H9 (cell line): ENCODE results near the gene ENPP5. TPM values are rescaled to one million over a fixed set of nuclear protein-coding genes. Genes with fewer than 3 reads are reported as not detected.

Source experiments
- DNase-seq: peaks from one replicate; pipeline ENCODE4 v3.0.0-alpha.2; 2017
- H2AFZ ChIP-seq: one replicate; pipeline ENCODE4 v1.6.1; 2013; ENCODE audit warnings: mild to moderate bottlenecking, low read length, control low read depth, moderate library complexity
- H2AK5ac ChIP-seq: 2 replicates; pipeline ENCODE4 v1.6.1; 2013; ENCODE audit warnings: low read length, control low read depth, mixed read lengths; ENCODE audit not compliant: insufficient read length
- H2BK120ac ChIP-seq: one replicate; pipeline ENCODE4 v1.6.1; 2013; ENCODE audit warnings: low read depth, mild to moderate bottlenecking, low read length, control low read depth, inconsistent platforms; ENCODE audit not compliant: poor library complexity, severe bottlenecking
- H2BK12ac ChIP-seq: 2 replicates; pipeline ENCODE4 v1.6.1; 2013; ENCODE audit warnings: low read length, control low read depth, mixed read lengths, low read depth; ENCODE audit not compliant: insufficient read length
- H2BK15ac ChIP-seq: 2 replicates; pipeline ENCODE4 v1.6.1; 2013; ENCODE audit warnings: low read depth, low read length, control low read depth
- H2BK20ac ChIP-seq: one replicate; pipeline ENCODE4 v1.6.1; 2013; ENCODE audit warnings: low read depth, mild to moderate bottlenecking, low read length, control low read depth, inconsistent platforms; ENCODE audit not compliant: poor library complexity, severe bottlenecking
- H2BK5ac ChIP-seq: 2 replicates; pipeline ENCODE4 v1.6.1; 2013; ENCODE audit warnings: low read length, control low read depth, mixed read lengths; ENCODE audit not compliant: insufficient read length
- H3K14ac ChIP-seq: 2 replicates; pipeline ENCODE4 v1.6.1; 2013; ENCODE audit warnings: low read length, control low read depth; ENCODE audit not compliant: insufficient read depth
- H3K18ac ChIP-seq: 2 replicates; pipeline ENCODE4 v1.6.1; 2013; ENCODE audit warnings: low read depth, mild to moderate bottlenecking, mixed read lengths, low read length, control low read depth; ENCODE audit not compliant: insufficient read length
- H3K23ac ChIP-seq: 2 replicates; pipeline ENCODE4 v1.6.1; 2013; ENCODE audit warnings: low read length, control low read depth, mixed read lengths, low read depth; ENCODE audit not compliant: insufficient read length
- H3K23me2 ChIP-seq: 2 replicates; pipeline ENCODE4 v1.6.1; 2013; ENCODE audit warnings: low read depth, mild to moderate bottlenecking, mixed read lengths, low read length, control low read depth; ENCODE audit not compliant: insufficient read length, poor library complexity, severe bottlenecking
- H3K27ac ChIP-seq: 2 replicates; pipeline ENCODE4 v1.5.1; 2013; ENCODE audit warnings: low read length, control low read depth, mixed read lengths, low read depth; ENCODE audit not compliant: insufficient read length
- H3K27me3 ChIP-seq: 2 replicates; pipeline ENCODE4 v1.6.1; 2013; ENCODE audit warnings: low read length, control low read depth, inconsistent platforms; ENCODE audit not compliant: insufficient read depth
- H3K4ac ChIP-seq: 2 replicates; pipeline ENCODE4 v1.6.1; 2013; ENCODE audit warnings: low read depth, mild to moderate bottlenecking, control low read depth, inconsistent platforms, low read length, moderate library complexity
- H3K4me1 ChIP-seq: 2 replicates; pipeline ENCODE4 v1.6.1; 2013; ENCODE audit warnings: low read length, control low read depth, inconsistent platforms; ENCODE audit not compliant: insufficient read depth
- H3K4me2 ChIP-seq: 2 replicates; pipeline ENCODE4 v1.6.1; 2013; ENCODE audit warnings: low read length, control low read depth, mixed read lengths; ENCODE audit not compliant: insufficient read length, insufficient read depth
- H3K56ac ChIP-seq: 2 replicates; pipeline ENCODE4 v1.6.1; 2013; ENCODE audit warnings: low read depth, mild to moderate bottlenecking, mixed read lengths, low read length, control low read depth; ENCODE audit not compliant: insufficient read length
- H3K79me1 ChIP-seq: 2 replicates; pipeline ENCODE4 v1.6.1; 2013; ENCODE audit warnings: low read depth, mild to moderate bottlenecking, moderate library complexity, low read length, control low read depth, inconsistent platforms; ENCODE audit not compliant: insufficient read depth, poor library complexity, severe bottlenecking
- H3K79me2 ChIP-seq: 2 replicates; pipeline ENCODE4 v1.6.1; 2013; ENCODE audit warnings: low read length, control low read depth, inconsistent platforms; ENCODE audit not compliant: insufficient read depth
- H3K9ac ChIP-seq: 2 replicates; pipeline ENCODE4 v1.6.1; 2013; ENCODE audit warnings: low read length, control low read depth, mixed read lengths; ENCODE audit not compliant: insufficient read length; ENCODE audit errors: extremely low read depth
- H3K9me3 ChIP-seq: one replicate; pipeline ENCODE4 v1.6.1; 2013; ENCODE audit warnings: low read depth, low read length, inconsistent platforms; ENCODE audit not compliant: control insufficient read depth
- H3T11ph ChIP-seq: one replicate; pipeline ENCODE4 v1.6.1; 2013; ENCODE audit warnings: mild to moderate bottlenecking, low read length, control low read depth, inconsistent platforms
- H4K20me1 ChIP-seq: one replicate; pipeline ENCODE4 v1.6.1; 2013; ENCODE audit not compliant: control insufficient read depth, insufficient read length, insufficient read depth
- H4K5ac ChIP-seq: 2 replicates; pipeline ENCODE4 v1.6.1; 2013; ENCODE audit warnings: low read depth, mild to moderate bottlenecking, mixed read lengths, low read length, control low read depth; ENCODE audit not compliant: insufficient read length
- H4K8ac ChIP-seq: replicated peaks from 2 replicates; pipeline ENCODE4 v1.6.1; 2013; ENCODE audit warnings: low read length, control low read depth, mixed read lengths, low read depth; ENCODE audit not compliant: insufficient read length
- H4K91ac ChIP-seq: 2 replicates; pipeline ENCODE4 v1.6.1; 2013; ENCODE audit warnings: low read depth, mild to moderate bottlenecking, moderate library complexity, mixed read lengths, low read length, control low read depth; ENCODE audit not compliant: insufficient read length
- H3K27ac Mint-ChIP-seq, 3 experiments: 2 replicates in 2 of 3; 3 replicates in 1 of 3; pipeline ENCODE4 v1.8.0; 2020 to 2021; ENCODE audit warnings: mixed read lengths in 3 of 3, mild to moderate bottlenecking in 1 of 3, moderate library complexity in 1 of 3
- H3K27me3 Mint-ChIP-seq: 2 replicates; pipeline ENCODE4 v1.8.0; 2021; ENCODE audit warnings: low read depth, mild to moderate bottlenecking, moderate library complexity, mixed read lengths
- H3K36me3 Mint-ChIP-seq, 3 experiments: 2 replicates in 2 of 3; 3 replicates in 1 of 3; pipeline ENCODE4 v1.8.0; 2020 to 2021; ENCODE audit warnings: low read depth in 3 of 3, mixed read lengths in 3 of 3; ENCODE audit not compliant: insufficient read depth in 1 of 3
- H3K4me1 Mint-ChIP-seq, 2 experiments: 2 replicates each; pipeline ENCODE4 v1.8.0; 2020; ENCODE audit warnings: mixed read lengths in 2 of 2
- H3K4me3 Mint-ChIP-seq, 2 experiments: 2 replicates in 1 of 2; 3 replicates in 1 of 2; pipeline ENCODE4 v1.8.0; 2020 to 2021; ENCODE audit warnings: mild to moderate bottlenecking in 2 of 2, mixed read lengths in 2 of 2, moderate library complexity in 1 of 2
- H3K9me3 Mint-ChIP-seq, 2 experiments: 2 replicates in 1 of 2; 3 replicates in 1 of 2; pipeline ENCODE4 v1.8.0; 2020; ENCODE audit warnings: mild to moderate bottlenecking in 2 of 2, mixed read lengths in 2 of 2, moderate library complexity in 1 of 2
- CTCF ChIP-seq: fragments of 200-600 bp; sonication (generic); conservative IDR thresholded peaks from 3 replicates; pipeline ENCODE4 v1.8.0; 2021; ENCODE audit warnings: antibody characterized with exemption, mild to moderate bottlenecking
- WGBS: extraction: QIAGEN DNeasy Blood & Tissue Kit; methylation state at CpG from one replicate; pipeline ENCODE4 v1.1.7; 2013; ENCODE audit warnings: missing lambda C conversion rate, low lambda C conversion rate, mixed read lengths; ENCODE audit not compliant: insufficient read length; ENCODE audit errors: extremely low coverage; 5-methylcytosine and 5-hydroxymethylcytosine counted together
- total RNA-seq: library from RNA; stranded (reverse); gene quantifications from 2 replicates; pipeline ENCODE4 v1.2.1, GENCODE V29; 2021

The ENPP5 gene
- total RNA-seq, 1 experiment from 2014 or later, result 4.6 TPM

GRCh38 chr6:46174904-46175303 lies 4.1 kb upstream of the ENPP5 start:
- Histone ChIP-seq H3K56ac (no peak overlapping the region), H3K79me2 (no peaks in the 10 kb centered on the region), H3K27me3 (no peaks in the 10 kb centered on the region), H2BK12ac (no peak overlapping the region), H3K4me2 (no peak overlapping the region), H4K8ac (no peak overlapping the region), H3K9me3 (no peaks in the 10 kb centered on the region), H4K20me1 (no peaks in the 10 kb centered on the region), H3K27ac (no peak overlapping the region), H3K4ac (no peak overlapping the region), H3K4me1 (no peaks in the 10 kb centered on the region), H3K18ac (no peak overlapping the region), H2BK120ac (no peak overlapping the region), H3K79me1 (no peaks in the 10 kb centered on the region), H3K14ac (no peak overlapping the region), H4K5ac (no peak overlapping the region), H2AFZ (no peak overlapping the region), H2BK20ac (no peak overlapping the region), H2BK15ac (no peak overlapping the region), H3T11ph (no peak overlapping the region), H2BK5ac (no peak overlapping the region), H3K23me2 (no peaks in the 10 kb centered on the region), H4K91ac (no peak overlapping the region), H3K9ac (no peak overlapping the region), H2AK5ac (no peak overlapping the region), H3K23ac (no peak overlapping the region)
- Mint-ChIP-seq H3K27me3 (no peaks in the 10 kb centered on the region), H3K4me1 (peaks cover 10 to 14% of the 10 kb centered on the region in 2 experiments), H3K9me3 (no peaks in the 10 kb centered on the region), H3K36me3 (no peaks in the 10 kb centered on the region), H3K4me3 (no peak overlapping the region), H3K27ac (no peak overlapping the region)
- no peak for DNase-seq
- no peak for TF ChIP-seq CTCF
- no CpG with 5 or more reads among the region's 3 CpGs for WGBS
